ENCODE measurements around the gene BOD1L2.

- TF ChIP-seq, protein P1, sequence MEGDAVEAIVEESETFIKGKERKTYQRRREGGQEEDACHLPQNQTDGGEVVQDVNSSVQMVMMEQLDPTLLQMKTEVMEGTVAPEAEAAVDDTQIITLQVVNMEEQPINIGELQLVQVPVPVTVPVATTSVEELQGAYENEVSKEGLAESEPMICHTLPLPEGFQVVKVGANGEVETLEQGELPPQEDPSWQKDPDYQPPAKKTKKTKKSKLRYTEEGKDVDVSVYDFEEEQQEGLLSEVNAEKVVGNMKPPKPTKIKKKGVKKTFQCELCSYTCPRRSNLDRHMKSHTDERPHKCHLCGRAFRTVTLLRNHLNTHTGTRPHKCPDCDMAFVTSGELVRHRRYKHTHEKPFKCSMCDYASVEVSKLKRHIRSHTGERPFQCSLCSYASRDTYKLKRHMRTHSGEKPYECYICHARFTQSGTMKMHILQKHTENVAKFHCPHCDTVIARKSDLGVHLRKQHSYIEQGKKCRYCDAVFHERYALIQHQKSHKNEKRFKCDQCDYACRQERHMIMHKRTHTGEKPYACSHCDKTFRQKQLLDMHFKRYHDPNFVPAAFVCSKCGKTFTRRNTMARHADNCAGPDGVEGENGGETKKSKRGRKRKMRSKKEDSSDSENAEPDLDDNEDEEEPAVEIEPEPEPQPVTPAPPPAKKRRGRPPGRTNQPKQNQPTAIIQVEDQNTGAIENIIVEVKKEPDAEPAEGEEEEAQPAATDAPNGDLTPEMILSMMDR (IDR thresholded peaks at IDR 0.05): no peak
- no peak for TF ChIP-seq POLR2A (IDR thresholded peaks at IDR 0.05)
Measured at GRCh38 chr18:57125627-57126026, 21.3 kb upstream of the BOD1L2 start.

Data from lower leg skin (tissue), 3 donors.